H9 (cell line): ENCODE measurements around the gene ARPC5L. TPM values are rescaled to one million over a fixed set of nuclear protein-coding genes. Genes with fewer than 3 reads are reported as not detected.

Experiments used
- DNase-seq: peaks from one replicate; pipeline ENCODE4 v3.0.0-alpha.2; 2017
- H2AFZ ChIP-seq: one replicate; pipeline ENCODE4 v1.6.1; 2013; ENCODE audit warnings: mild to moderate bottlenecking, low read length, control low read depth, moderate library complexity
- H2AK5ac ChIP-seq: 2 replicates; pipeline ENCODE4 v1.6.1; 2013; ENCODE audit warnings: low read length, control low read depth, mixed read lengths; ENCODE audit not compliant: insufficient read length
- H2BK120ac ChIP-seq: one replicate; pipeline ENCODE4 v1.6.1; 2013; ENCODE audit warnings: low read depth, mild to moderate bottlenecking, low read length, control low read depth, inconsistent platforms; ENCODE audit not compliant: poor library complexity, severe bottlenecking
- H2BK12ac ChIP-seq: 2 replicates; pipeline ENCODE4 v1.6.1; 2013; ENCODE audit warnings: low read length, control low read depth, mixed read lengths, low read depth; ENCODE audit not compliant: insufficient read length
- H2BK15ac ChIP-seq: 2 replicates; pipeline ENCODE4 v1.6.1; 2013; ENCODE audit warnings: low read depth, low read length, control low read depth
- H2BK20ac ChIP-seq: one replicate; pipeline ENCODE4 v1.6.1; 2013; ENCODE audit warnings: low read depth, mild to moderate bottlenecking, low read length, control low read depth, inconsistent platforms; ENCODE audit not compliant: poor library complexity, severe bottlenecking
- H2BK5ac ChIP-seq: 2 replicates; pipeline ENCODE4 v1.6.1; 2013; ENCODE audit warnings: low read length, control low read depth, mixed read lengths; ENCODE audit not compliant: insufficient read length
- H3K14ac ChIP-seq: 2 replicates; pipeline ENCODE4 v1.6.1; 2013; ENCODE audit warnings: low read length, control low read depth; ENCODE audit not compliant: insufficient read depth
- H3K18ac ChIP-seq: 2 replicates; pipeline ENCODE4 v1.6.1; 2013; ENCODE audit warnings: low read depth, mild to moderate bottlenecking, mixed read lengths, low read length, control low read depth; ENCODE audit not compliant: insufficient read length
- H3K23ac ChIP-seq: 2 replicates; pipeline ENCODE4 v1.6.1; 2013; ENCODE audit warnings: low read length, control low read depth, mixed read lengths, low read depth; ENCODE audit not compliant: insufficient read length
- H3K23me2 ChIP-seq: 2 replicates; pipeline ENCODE4 v1.6.1; 2013; ENCODE audit warnings: low read depth, mild to moderate bottlenecking, mixed read lengths, low read length, control low read depth; ENCODE audit not compliant: insufficient read length, poor library complexity, severe bottlenecking
- H3K27ac ChIP-seq: 2 replicates; pipeline ENCODE4 v1.5.1; 2013; ENCODE audit warnings: low read length, control low read depth, mixed read lengths, low read depth; ENCODE audit not compliant: insufficient read length
- H3K27me3 ChIP-seq: 2 replicates; pipeline ENCODE4 v1.6.1; 2013; ENCODE audit warnings: low read length, control low read depth, inconsistent platforms; ENCODE audit not compliant: insufficient read depth
- H3K4ac ChIP-seq: 2 replicates; pipeline ENCODE4 v1.6.1; 2013; ENCODE audit warnings: low read depth, mild to moderate bottlenecking, control low read depth, inconsistent platforms, low read length, moderate library complexity
- H3K4me1 ChIP-seq: 2 replicates; pipeline ENCODE4 v1.6.1; 2013; ENCODE audit warnings: low read length, control low read depth, inconsistent platforms; ENCODE audit not compliant: insufficient read depth
- H3K4me2 ChIP-seq: 2 replicates; pipeline ENCODE4 v1.6.1; 2013; ENCODE audit warnings: low read length, control low read depth, mixed read lengths; ENCODE audit not compliant: insufficient read length, insufficient read depth
- H3K56ac ChIP-seq: 2 replicates; pipeline ENCODE4 v1.6.1; 2013; ENCODE audit warnings: low read depth, mild to moderate bottlenecking, mixed read lengths, low read length, control low read depth; ENCODE audit not compliant: insufficient read length
- H3K79me1 ChIP-seq: 2 replicates; pipeline ENCODE4 v1.6.1; 2013; ENCODE audit warnings: low read depth, mild to moderate bottlenecking, moderate library complexity, low read length, control low read depth, inconsistent platforms; ENCODE audit not compliant: insufficient read depth, poor library complexity, severe bottlenecking
- H3K79me2 ChIP-seq: 2 replicates; pipeline ENCODE4 v1.6.1; 2013; ENCODE audit warnings: low read length, control low read depth, inconsistent platforms; ENCODE audit not compliant: insufficient read depth
- H3K9ac ChIP-seq: 2 replicates; pipeline ENCODE4 v1.6.1; 2013; ENCODE audit warnings: low read length, control low read depth, mixed read lengths; ENCODE audit not compliant: insufficient read length; ENCODE audit errors: extremely low read depth
- H3K9me3 ChIP-seq: one replicate; pipeline ENCODE4 v1.6.1; 2013; ENCODE audit warnings: low read depth, low read length, inconsistent platforms; ENCODE audit not compliant: control insufficient read depth
- H3T11ph ChIP-seq: one replicate; pipeline ENCODE4 v1.6.1; 2013; ENCODE audit warnings: mild to moderate bottlenecking, low read length, control low read depth, inconsistent platforms
- H4K20me1 ChIP-seq: one replicate; pipeline ENCODE4 v1.6.1; 2013; ENCODE audit not compliant: control insufficient read depth, insufficient read length, insufficient read depth
- H4K5ac ChIP-seq: 2 replicates; pipeline ENCODE4 v1.6.1; 2013; ENCODE audit warnings: low read depth, mild to moderate bottlenecking, mixed read lengths, low read length, control low read depth; ENCODE audit not compliant: insufficient read length
- H4K8ac ChIP-seq: replicated peaks from 2 replicates; pipeline ENCODE4 v1.6.1; 2013; ENCODE audit warnings: low read length, control low read depth, mixed read lengths, low read depth; ENCODE audit not compliant: insufficient read length
- H4K91ac ChIP-seq: 2 replicates; pipeline ENCODE4 v1.6.1; 2013; ENCODE audit warnings: low read depth, mild to moderate bottlenecking, moderate library complexity, mixed read lengths, low read length, control low read depth; ENCODE audit not compliant: insufficient read length
- H3K27ac Mint-ChIP-seq, 3 experiments: 2 replicates in 2 of 3; 3 replicates in 1 of 3; pipeline ENCODE4 v1.8.0; 2020 to 2021; ENCODE audit warnings: mixed read lengths in 3 of 3, mild to moderate bottlenecking in 1 of 3, moderate library complexity in 1 of 3
- H3K27me3 Mint-ChIP-seq: 2 replicates; pipeline ENCODE4 v1.8.0; 2021; ENCODE audit warnings: low read depth, mild to moderate bottlenecking, moderate library complexity, mixed read lengths
- H3K36me3 Mint-ChIP-seq, 3 experiments: 2 replicates in 2 of 3; 3 replicates in 1 of 3; pipeline ENCODE4 v1.8.0; 2020 to 2021; ENCODE audit warnings: low read depth in 3 of 3, mixed read lengths in 3 of 3; ENCODE audit not compliant: insufficient read depth in 1 of 3
- H3K4me1 Mint-ChIP-seq, 2 experiments: 2 replicates each; pipeline ENCODE4 v1.8.0; 2020; ENCODE audit warnings: mixed read lengths in 2 of 2
- H3K4me3 Mint-ChIP-seq, 2 experiments: 2 replicates in 1 of 2; 3 replicates in 1 of 2; pipeline ENCODE4 v1.8.0; 2020 to 2021; ENCODE audit warnings: mild to moderate bottlenecking in 2 of 2, mixed read lengths in 2 of 2, moderate library complexity in 1 of 2
- H3K9me3 Mint-ChIP-seq, 2 experiments: 2 replicates in 1 of 2; 3 replicates in 1 of 2; pipeline ENCODE4 v1.8.0; 2020; ENCODE audit warnings: mild to moderate bottlenecking in 2 of 2, mixed read lengths in 2 of 2, moderate library complexity in 1 of 2
- WGBS: extraction: QIAGEN DNeasy Blood & Tissue Kit; methylation state at CpG from one replicate; pipeline ENCODE4 v1.1.7; 2013; ENCODE audit warnings: missing lambda C conversion rate, low lambda C conversion rate, mixed read lengths; ENCODE audit not compliant: insufficient read length; ENCODE audit errors: extremely low coverage; 5-methylcytosine and 5-hydroxymethylcytosine counted together
- total RNA-seq: library from RNA; stranded (reverse); gene quantifications from 2 replicates; pipeline ENCODE4 v1.2.1, GENCODE V29; 2021
- TF ChIP-seq, protein P1 (sequence below): fragments of 200-600 bp; sonication (generic); conservative IDR thresholded peaks from 3 replicates; pipeline ENCODE4 v1.8.0; 2021; ENCODE audit warnings: antibody characterized with exemption, mild to moderate bottlenecking

Gene ARPC5L
- total RNA-seq, 1 experiment from 2014 or later = 67.7 TPM

DNA sequence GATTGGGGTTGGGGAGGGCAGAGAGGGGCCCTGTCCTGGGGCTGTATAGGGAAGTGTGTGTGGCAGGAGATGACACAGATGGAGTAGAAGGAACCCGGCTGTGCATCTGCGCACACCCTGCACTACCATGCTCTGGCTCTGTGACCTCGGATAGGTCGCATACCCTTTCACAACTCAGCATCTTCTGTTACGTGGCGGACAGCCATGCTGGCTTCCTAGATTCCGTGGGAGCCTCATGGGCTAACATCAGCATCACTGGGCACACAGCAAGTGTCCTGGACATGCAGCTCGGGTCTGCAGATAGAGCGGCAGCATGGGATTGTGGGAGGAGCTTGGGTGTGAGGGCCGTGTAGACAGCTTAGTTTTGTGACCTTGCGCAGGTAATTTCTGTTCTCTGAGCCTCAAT is 9.2 kb downstream of the ARPC5L start:
- H3K27me3 ChIP-seq = no peaks in the 10 kb centered on the region
- no peak overlapping the region for H3K56ac ChIP-seq
- H3K18ac ChIP-seq = no peak overlapping the region
- Mint-ChIP-seq H3K4me3 (peak overlapping the region; percentile 87 to 95), H3K27ac (no peak overlapping the region; a peak in 2 of 7 replicates), H3K27me3 (no peaks in the 10 kb centered on the region), H3K4me1 (peaks cover 36 to 44% of the 10 kb centered on the region in 2 experiments), H3K9me3 (no peaks in the 10 kb centered on the region; a peak in 1 of 5 replicates), H3K36me3 (peaks cover 28 to 51% (median 40%) of the 10 kb centered on the region in 3 experiments)
- no peak overlapping the region for H2BK15ac ChIP-seq
- no peak overlapping the region for H3K14ac ChIP-seq
- no peak overlapping the region for H2BK5ac ChIP-seq
- H4K20me1 ChIP-seq = no peaks in the 10 kb centered on the region
- peaks cover 9% of the 10 kb centered on the region for H3K79me1 ChIP-seq
- no peak overlapping the region for H4K91ac ChIP-seq
- H2BK120ac ChIP-seq = no peak overlapping the region
- TF ChIP-seq, protein P1, sequence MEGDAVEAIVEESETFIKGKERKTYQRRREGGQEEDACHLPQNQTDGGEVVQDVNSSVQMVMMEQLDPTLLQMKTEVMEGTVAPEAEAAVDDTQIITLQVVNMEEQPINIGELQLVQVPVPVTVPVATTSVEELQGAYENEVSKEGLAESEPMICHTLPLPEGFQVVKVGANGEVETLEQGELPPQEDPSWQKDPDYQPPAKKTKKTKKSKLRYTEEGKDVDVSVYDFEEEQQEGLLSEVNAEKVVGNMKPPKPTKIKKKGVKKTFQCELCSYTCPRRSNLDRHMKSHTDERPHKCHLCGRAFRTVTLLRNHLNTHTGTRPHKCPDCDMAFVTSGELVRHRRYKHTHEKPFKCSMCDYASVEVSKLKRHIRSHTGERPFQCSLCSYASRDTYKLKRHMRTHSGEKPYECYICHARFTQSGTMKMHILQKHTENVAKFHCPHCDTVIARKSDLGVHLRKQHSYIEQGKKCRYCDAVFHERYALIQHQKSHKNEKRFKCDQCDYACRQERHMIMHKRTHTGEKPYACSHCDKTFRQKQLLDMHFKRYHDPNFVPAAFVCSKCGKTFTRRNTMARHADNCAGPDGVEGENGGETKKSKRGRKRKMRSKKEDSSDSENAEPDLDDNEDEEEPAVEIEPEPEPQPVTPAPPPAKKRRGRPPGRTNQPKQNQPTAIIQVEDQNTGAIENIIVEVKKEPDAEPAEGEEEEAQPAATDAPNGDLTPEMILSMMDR = no peak
- no peak overlapping the region for H3K9ac ChIP-seq
- no CpG with 5 or more reads among the region's 11 CpGs for WGBS
- H4K5ac ChIP-seq = no peak overlapping the region
- no peak overlapping the region for H2AFZ ChIP-seq
- H4K8ac ChIP-seq = no peak overlapping the region
- no peak for DNase-seq
- no peak overlapping the region for H3K27ac ChIP-seq
- H3K4me2 ChIP-seq = peak overlapping the region; percentile 93
- H3K23ac ChIP-seq = no peak overlapping the region
- no peak overlapping the region for H2BK12ac ChIP-seq
- no peaks in the 10 kb centered on the region for H3K9me3 ChIP-seq
- H3K4ac ChIP-seq = no peak overlapping the region
- H3T11ph ChIP-seq = no peak overlapping the region
- H2BK20ac ChIP-seq = no peak overlapping the region
- peaks cover 8% of the 10 kb centered on the region for H3K23me2 ChIP-seq
- H3K4me1 ChIP-seq = peaks cover 6% of the 10 kb centered on the region
- H2AK5ac ChIP-seq = no peak overlapping the region
- H3K79me2 ChIP-seq = peaks cover 27% of the 10 kb centered on the region; the same call in 1 of the 2 replicates
